Activated CD4-positive, alpha-beta T cell treated with anti-CD3 and anti-CD28 coated beads, Interleukin-10, Interleukin-2, amounts not matched to agents 100 ng/mL and 50 ng/mL, durations not matched to agents 16 hours and 8 hours (primary cell): ENCODE results near the gene NOP16.

Experiments used
- DNase-seq: peaks from one replicate; pipeline ENCODE4 v3.0.0-alpha.2; 2020

NOP16 gene

GRCh38 chr5:176355400-176356178 is 32.8 kb downstream of the NOP16 start:
- no peak for DNase-seq

GRCh38 chr5:176353533-176353932 is 34.9 kb downstream of the NOP16 start:
- DNase-seq: no peak

- no peak for DNase-seq
Observed at GRCh38 chr5:176352116-176352878, 36.1 kb downstream of the NOP16 start.

GRCh38 chr5:176350416-176350815 is 38.0 kb downstream of the NOP16 start:
- DNase-seq: no peak

- DNase-seq: no peak
Observed at GRCh38 chr5:176342766-176343458, 45.5 kb downstream of the NOP16 start.

GRCh38 chr5:176342158-176342483 is 46.3 kb downstream of the NOP16 start:
- DNase-seq: no peak

GRCh38 chr5:176341325-176342157 is 46.9 kb downstream of the NOP16 start:
- no peak for DNase-seq

GRCh38 chr5:176339304-176339703 is 49.1 kb downstream of the NOP16 start:
- DNase-seq: no peak

GRCh38 chr5:176337913-176338312 is 50.5 kb downstream of the NOP16 start:
- DNase-seq: no peak

- no peak for DNase-seq
Observed at GRCh38 chr5:176334031-176334770, 54.2 kb downstream of the NOP16 start.
